Activated CD4-positive, alpha-beta T cell treated with anti-CD3 and anti-CD28 coated beads for 24 hours (primary cell): ENCODE measurements around the gene DAB1.
A peak's percentile ranks its signal among the peaks of the same experiment; 100 is the strongest.

ENCODE experiments used
- DNase-seq, 2 donors: peaks; one replicate each; pipeline ENCODE4 v3.0.0-alpha.2; 2020; ENCODE audit warnings: low read depth in 2 of 2

DAB1 gene

GRCh38 chr1:56979986-56980755, 443.7 kb downstream of the DAB1 start:
- no peak for DNase-seq

GRCh38 chr1:56978819-56979218, 445.0 kb downstream of the DAB1 start:
- DNase-seq, result no peak

DNA sequence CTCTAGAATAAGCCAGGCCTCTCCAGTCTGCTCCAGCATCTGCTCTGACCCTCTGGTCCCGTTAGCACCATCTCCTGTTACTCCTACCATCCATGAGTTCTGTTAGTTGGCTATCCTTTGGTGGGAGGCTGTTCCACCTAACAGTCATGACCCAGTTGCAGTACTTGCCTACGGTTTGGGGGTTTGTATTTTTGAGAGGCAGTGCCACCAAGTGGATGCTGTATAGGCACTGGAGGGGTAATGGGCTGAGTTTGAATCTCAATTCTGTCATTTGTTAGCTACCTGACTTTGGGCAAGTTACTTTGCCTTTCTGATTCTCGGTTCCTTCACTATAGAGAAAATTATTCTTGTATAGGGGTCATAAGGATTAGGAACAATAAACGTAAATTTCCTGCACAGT, 445.9 kb downstream of the DAB1 start:
- no peak for DNase-seq

GRCh38 chr1:56975446-56975845, 448.4 kb downstream of the DAB1 start:
- no peak for DNase-seq

GRCh38 chr1:56973923-56974742, 449.7 kb downstream of the DAB1 start:
- DNase-seq, result no peak

DNA sequence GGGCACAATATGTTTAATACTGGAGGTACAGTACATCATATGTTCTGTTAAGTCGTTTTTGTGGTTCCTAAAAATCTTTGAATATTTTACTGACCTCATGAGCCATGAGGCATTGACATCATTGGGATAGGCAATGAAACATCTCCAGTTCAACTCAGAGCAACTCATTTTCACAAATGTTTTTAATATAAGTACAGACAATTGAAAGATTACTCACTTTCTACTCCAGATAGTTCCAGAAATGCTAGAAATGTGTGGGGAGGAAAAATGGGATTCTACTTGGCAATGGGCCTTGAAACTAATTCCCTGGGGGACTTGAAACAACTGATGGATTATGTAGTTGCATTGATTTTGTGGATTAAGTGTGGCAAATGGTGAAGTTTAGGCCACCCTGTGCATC, 450.9 kb downstream of the DAB1 start:
- no peak for DNase-seq

DNA sequence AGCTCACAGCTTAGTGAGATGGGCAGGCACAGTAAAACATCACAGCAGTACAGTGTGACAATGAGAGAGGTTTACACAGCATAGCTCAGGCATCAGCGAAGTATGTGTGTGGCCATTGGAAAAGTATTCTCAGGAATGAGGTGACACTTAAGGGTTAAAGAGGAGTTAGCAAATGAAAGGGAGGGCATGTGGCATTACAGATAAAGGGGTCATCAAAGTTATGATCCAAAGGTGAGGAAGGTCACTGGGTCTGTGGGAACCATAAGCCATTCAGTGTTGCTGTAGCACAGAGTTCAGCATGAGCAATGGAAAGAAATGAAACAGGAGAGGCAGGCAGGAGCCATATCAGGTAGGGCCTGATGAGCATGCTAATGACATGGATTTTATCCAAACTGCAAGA, 453.6 kb downstream of the DAB1 start:
- no peak for DNase-seq

DNA sequence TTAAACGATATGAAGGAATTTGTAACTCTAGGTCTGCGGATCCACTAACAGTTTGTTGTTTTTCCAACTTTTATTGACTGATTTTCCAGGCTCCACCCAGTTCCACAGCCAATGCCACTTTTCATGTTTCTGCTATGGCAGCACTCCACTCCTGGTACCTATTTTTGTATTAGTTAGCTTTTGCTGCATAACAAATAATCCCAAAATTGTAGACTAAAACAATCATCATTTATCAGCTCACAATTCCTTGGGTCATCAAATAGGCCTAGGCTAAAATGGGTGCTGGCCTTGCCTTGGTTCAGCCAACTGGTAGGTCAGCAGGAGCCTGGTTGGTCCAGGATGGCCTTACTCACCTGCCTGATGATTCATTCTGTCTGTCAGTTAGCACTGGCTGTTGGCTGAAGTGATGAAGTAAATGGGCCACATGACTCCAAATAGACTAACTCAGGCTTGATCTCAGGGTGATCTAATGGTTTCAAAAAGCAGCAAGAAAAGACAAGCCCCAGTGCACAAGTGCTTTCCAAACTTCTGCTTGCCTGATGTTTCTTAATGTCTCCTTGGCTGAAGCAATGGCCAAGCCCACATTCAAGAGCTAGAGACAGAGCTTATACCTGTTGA, 454.9 kb downstream of the DAB1 start:
- no peak for DNase-seq

DNA sequence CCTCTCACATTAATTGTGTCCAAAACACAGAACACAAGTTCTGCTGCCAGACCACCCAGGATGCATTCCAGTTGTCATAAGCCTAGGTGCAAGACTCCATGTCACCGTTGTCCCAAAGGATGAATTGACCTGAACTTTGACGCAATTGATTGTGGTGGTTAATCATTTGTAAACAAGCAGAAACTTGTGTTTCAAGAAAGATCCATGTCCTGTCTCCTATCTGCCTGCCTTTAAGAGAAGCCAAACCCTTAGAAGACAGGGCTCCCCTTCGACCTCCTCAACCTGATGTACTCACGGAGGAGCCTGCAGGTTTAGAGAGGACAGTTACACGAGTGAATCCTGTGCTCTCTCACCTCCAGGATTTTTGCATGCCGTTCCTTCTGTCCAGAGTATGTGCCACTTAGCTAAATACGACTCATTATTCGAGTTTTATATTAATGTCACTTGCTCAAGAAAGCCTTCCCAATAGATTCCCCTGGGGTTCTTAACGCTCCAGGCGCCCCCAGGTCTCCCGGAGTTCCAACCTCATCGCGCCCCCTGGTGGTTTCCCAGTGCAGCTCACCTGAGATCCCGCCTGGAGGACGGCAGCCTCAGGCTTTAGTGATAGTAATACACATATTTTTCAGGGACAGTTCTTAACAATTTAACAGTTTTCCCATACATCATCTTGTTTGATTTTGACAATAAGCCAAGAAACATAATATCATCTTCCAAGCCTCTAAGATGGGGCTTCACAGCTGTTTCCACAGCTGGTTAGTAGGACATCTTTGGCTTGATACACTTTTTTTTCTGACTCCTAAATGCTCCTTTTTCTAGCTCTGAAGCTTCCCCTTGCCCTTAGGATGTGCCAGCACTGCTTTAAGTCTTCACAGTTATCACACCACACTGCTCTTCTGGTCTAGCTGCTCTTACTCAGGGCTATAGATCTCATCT, 455.7 kb downstream of the DAB1 start:
- peak in 1 of 2 donors; percentile 1 for DNase-seq

DNA sequence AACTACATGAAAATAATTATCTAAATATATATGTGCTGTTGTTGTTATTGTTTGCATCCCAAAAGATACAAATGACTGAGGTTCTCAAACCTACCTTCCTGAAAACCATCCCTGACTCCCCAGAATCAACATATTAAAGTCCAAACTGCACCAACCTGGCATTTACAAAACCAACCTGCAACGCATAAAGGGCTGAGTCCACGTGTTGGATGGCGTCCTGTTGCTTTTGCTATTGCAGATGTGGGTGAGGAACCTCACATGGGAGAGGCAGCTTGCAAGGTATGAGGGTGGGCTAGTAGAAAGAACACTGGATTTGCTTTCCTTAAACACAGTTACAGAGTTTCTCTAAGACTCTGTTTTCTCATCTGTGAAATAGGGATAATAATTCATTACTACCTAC, 456.5 kb downstream of the DAB1 start:
- no peak for DNase-seq

DNA sequence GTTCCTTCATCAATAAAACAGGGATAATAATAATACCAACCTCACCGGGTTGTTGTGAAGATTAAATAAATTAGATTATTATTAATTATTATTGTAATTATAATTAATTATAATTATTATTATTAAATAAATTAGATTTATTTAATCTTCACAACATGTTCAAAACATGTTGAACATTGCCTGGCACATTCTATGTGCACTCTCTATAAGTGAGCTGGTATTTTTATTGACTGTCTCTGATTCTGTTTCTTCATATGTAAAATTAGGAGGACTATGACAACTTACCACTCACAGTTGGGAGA, 457.2 kb downstream of the DAB1 start:
- DNase-seq, result no peak

DNA sequence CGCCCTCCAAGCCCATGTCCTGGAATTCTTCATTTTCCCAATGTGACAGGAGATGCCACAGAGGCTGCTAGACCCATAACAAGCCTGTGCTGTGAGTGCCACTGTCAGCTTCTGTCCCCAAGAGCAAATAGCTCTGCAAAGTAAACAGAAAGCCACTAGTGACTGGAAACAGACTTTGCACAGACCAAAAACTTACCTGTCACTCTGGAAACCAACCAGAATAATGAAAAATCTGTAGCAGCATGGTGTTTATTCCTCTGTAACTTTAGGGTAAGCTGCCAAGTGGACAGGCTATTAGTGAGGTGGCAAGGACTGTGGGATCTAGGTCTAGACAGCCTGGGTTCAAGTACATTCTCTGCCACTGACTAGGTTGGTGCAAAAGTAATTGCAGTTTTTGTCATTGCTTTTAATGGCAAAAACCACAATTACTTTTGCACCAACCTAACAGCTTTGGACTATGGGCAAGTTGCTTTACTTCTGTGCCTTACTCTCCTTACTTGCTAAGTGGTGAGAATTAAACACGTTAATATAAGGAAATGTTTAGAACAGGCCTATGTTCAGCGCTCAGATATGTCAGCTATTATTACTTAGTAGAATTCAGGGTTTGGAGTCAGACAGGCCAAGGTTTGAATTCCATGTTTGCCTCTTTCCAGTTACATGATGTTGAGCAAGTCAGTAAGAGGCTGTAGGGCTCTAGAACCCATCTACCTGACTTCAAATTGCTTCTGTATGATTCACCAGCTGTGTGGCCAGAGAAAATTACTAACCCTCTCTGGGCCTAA, 457.8 kb downstream of the DAB1 start, which contains the start of gene C8B:
Gene C8B (minus strand): TSS at position 100 of the 782 bp plus-strand sequence. CDS start 67 bp downstream, at position 33.
- DNase-seq, result no peak

DNA sequence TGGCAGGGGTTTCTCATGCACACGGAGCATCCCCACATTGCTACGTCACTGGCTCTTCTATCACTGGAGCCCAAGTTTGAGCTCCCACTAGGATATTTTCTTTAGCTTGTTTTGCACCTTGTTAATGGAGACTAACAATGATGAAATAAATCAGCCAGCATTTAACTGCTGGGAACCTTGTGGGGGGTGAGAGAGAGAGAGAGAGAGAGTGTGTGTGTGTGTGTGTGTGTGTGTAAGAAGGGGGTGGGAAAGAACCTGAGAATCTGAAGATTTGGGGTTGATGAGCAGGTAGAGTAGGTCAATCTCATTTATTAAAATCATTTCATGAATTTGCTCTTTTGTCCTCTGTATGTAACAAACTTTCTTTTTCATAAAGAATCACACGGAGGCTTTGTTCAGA, 458.7 kb downstream of the DAB1 start:
- no peak for DNase-seq

GRCh38 chr1:56964349-56965017, 459.4 kb downstream of the DAB1 start:
- DNase-seq, result no peak

DNA sequence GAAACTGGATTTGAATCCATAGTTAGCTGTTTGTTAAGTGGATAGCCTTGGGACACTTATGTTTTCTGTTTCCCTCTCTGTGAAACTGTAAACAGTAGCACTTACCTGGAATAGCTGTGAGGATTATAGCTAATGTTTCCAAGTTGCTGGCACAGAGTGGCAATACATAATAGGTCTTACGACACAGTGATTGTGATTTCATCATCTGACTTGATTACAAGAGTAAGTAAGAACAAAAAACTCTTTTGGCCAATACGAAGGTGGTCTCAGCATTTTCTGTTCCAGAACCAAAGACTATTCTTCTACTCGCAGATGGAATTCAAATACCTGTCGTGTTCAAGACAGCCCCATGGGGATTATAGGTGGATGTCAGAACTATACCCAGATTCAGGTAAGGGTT, 460.2 kb downstream of the DAB1 start:
- no peak for DNase-seq

DNA sequence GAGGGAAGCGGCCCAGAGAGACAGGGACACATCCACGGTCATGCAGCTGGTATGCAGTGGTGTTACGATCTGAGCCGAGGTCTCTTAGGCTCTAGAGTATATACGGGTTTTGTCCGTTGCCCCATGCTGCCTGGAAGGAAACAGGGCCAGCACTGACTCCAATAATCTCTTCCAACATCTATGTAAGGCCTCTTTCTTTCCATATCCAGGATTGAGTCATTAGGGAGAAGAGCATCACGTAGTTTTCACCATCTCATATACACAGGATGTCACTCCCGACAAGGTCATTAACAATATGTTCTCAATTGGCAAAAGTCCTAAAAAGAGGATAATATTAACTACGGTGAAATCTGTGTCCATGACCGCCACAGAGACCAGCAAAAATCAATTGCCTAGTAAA, 462.4 kb downstream of the DAB1 start:
- no peak for DNase-seq

DNA sequence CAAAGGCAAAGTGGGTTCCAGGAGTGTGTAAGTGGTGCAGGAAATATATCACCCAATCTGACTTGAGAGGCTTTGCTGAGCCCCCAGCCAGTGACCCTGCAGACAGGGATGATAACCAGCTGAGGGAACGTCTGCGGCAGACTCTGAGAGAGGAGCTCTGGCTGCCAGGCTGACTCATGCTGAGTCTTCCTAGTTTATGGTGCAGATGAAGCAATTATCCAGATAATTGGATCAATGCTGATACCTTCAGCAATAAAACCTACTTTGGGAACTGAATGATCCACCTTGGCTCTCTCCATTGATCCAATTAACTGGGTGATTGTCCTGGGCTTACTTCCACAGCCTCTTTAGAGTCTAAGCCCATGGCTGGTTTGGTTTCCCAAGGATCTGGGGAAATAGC, 465.3 kb downstream of the DAB1 start:
- no peak for DNase-seq

DNA sequence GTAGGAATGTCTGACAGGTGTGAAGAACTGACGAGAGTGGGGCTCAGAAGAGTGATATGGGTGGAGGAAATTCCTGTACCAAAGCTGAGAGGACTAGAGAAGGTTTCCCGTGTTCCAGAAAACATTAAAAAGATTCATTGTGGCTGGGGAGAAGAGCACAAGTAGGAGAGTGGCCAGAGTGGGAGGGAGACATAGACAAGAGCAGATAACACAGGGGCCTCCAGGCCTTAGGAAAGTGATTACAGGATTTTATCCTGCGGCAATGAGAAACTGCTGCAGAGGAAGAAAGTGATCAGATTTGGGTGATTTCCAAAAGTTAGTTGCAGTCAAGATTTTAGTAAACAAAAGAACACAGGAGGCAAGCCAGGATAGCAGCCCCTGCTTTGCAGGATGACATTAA, 465.9 kb downstream of the DAB1 start:
- no peak for DNase-seq

- no peak for DNase-seq
Observed at GRCh38 chr1:56954664-56955063, 469.2 kb downstream of the DAB1 start.

DNA sequence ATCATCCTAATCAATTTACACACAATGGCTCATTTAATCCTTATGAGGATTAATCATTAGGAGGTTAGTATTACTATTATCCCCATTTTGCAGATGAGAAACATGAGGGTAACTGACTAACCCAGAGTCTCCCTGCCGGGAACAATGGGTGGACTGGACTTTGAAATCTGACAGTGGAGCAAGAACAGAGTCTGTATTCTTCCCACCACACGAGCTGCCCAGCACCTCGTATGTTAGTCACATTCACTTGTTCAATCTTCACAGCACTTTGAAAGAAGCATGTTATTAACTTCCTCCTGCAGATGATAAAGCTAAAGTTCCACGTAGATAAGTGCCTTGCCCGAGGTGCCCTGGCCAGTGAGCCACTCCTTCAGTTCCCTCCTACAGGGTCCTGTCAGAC, 470.5 kb downstream of the DAB1 start:
- DNase-seq, result no peak
